ENCODE results near the gene CTU2. TPM values are rescaled to one million over a fixed set of nuclear protein-coding genes. Genes with fewer than 3 reads are reported as not detected.

CTU2 gene
- total RNA-seq, 1 experiment from 2014 or later, result 10.3 TPM

GRCh38 chr16:88711750-88712340 is 5.5 kb downstream of the CTU2 start:
- H3K4me3 ChIP-seq, result no peak overlapping the region
- peaks cover 5% of the 10 kb centered on the region; the same call in 1 of the 2 replicates for H3K36me3 ChIP-seq
- H3K27me3 ChIP-seq, result no peaks in the 10 kb centered on the region
- no peaks in the 10 kb centered on the region for H3K9me3 ChIP-seq (replicated peaks)
- H3K4me1 ChIP-seq, result no peaks in the 10 kb centered on the region; the same call in 1 of the 2 replicates
- no peak overlapping the region for H3K27ac ChIP-seq
- no peak for DNase-seq

- no peak overlapping the region for H3K27ac ChIP-seq
- H3K27me3 ChIP-seq, result no peaks in the 10 kb centered on the region
- H3K9me3 ChIP-seq (replicated peaks), result no peaks in the 10 kb centered on the region
- peaks cover 5% of the 10 kb centered on the region; the same call in 1 of the 2 replicates for H3K36me3 ChIP-seq
- H3K4me3 ChIP-seq, result no peak overlapping the region
- DNase-seq, result no peak
- no peaks in the 10 kb centered on the region for H3K4me1 ChIP-seq
These were observed 6.2 kb downstream of the CTU2 start for GRCh38 chr16:88712362-88712979.

- H3K27me3 ChIP-seq, result no peaks in the 10 kb centered on the region
- peaks cover 5% of the 10 kb centered on the region; the same call in 1 of the 2 replicates for H3K36me3 ChIP-seq
- H3K27ac ChIP-seq, result no peak overlapping the region
- no peak for DNase-seq
- no peaks in the 10 kb centered on the region for H3K9me3 ChIP-seq (replicated peaks)
- no peaks in the 10 kb centered on the region for H3K4me1 ChIP-seq
- H3K4me3 ChIP-seq, result no peak overlapping the region
These were observed 6.8 kb downstream of the CTU2 start for GRCh38 chr16:88713054-88713453.

GRCh38 chr16:88713568-88714419 is 7.5 kb downstream of the CTU2 start:
- Histone ChIP-seq H3K27ac (no peak overlapping the region), H3K4me1 (no peaks in the 10 kb centered on the region), H3K27me3 (no peaks in the 10 kb centered on the region), H3K9me3 (replicated peaks) (no peaks in the 10 kb centered on the region), H3K36me3 (peaks cover 8% of the 10 kb centered on the region; the same call in 1 of the 2 replicates), H3K4me3 (no peak overlapping the region)
- no peak for DNase-seq

- Histone ChIP-seq H3K27me3 (no peaks in the 10 kb centered on the region), H3K9me3 (replicated peaks) (no peaks in the 10 kb centered on the region), H3K27ac (no peak overlapping the region), H3K4me3 (no peak overlapping the region), H3K4me1 (no peaks in the 10 kb centered on the region), H3K36me3 (peaks cover 10% of the 10 kb centered on the region; the same call in 1 of the 2 replicates)
- DNase-seq, result no peak
These were observed 8.4 kb downstream of the CTU2 start for GRCh38 chr16:88714420-88715302.

- Histone ChIP-seq H3K27me3 (no peaks in the 10 kb centered on the region), H3K27ac (no peak overlapping the region), H3K9me3 (replicated peaks) (no peaks in the 10 kb centered on the region), H3K4me1 (no peaks in the 10 kb centered on the region), H3K36me3 (peaks cover 14% of the 10 kb centered on the region; the same call in 1 of the 2 replicates), H3K4me3 (no peak overlapping the region)
- DNase-seq, result no peak
These were observed 9.2 kb downstream of the CTU2 start for GRCh38 chr16:88715312-88716190.

GRCh38 chr16:88716201-88716600 is 9.9 kb downstream of the CTU2 start:
- Histone ChIP-seq H3K27ac (no peak overlapping the region), H3K4me3 (no peak overlapping the region), H3K9me3 (replicated peaks) (no peaks in the 10 kb centered on the region), H3K4me1 (no peaks in the 10 kb centered on the region), H3K27me3 (no peaks in the 10 kb centered on the region), H3K36me3 (peaks cover 14% of the 10 kb centered on the region; the same call in 1 of the 2 replicates)
- DNase-seq, result no peak

- Histone ChIP-seq H3K36me3 (peaks cover 14% of the 10 kb centered on the region; the same call in 1 of the 2 replicates), H3K4me1 (no peaks in the 10 kb centered on the region), H3K27me3 (no peaks in the 10 kb centered on the region), H3K9me3 (replicated peaks) (no peaks in the 10 kb centered on the region), H3K27ac (no peak overlapping the region), H3K4me3 (no peak overlapping the region)
- no peak for DNase-seq
These were observed 10.3 kb downstream of the CTU2 start for GRCh38 chr16:88716601-88717001.

GRCh38 chr16:88718178-88718577 is 11.9 kb downstream of the CTU2 start:
- Histone ChIP-seq H3K4me1 (no peaks in the 10 kb centered on the region), H3K9me3 (replicated peaks) (no peaks in the 10 kb centered on the region), H3K4me3 (no peak overlapping the region), H3K27ac (no peak overlapping the region), H3K36me3 (peaks cover 14% of the 10 kb centered on the region; the same call in 1 of the 2 replicates), H3K27me3 (no peaks in the 10 kb centered on the region)
- DNase-seq, result no peak

GRCh38 chr16:88719267-88719932 is 13.1 kb downstream of the CTU2 start:
- H3K9me3 ChIP-seq (replicated peaks), result no peaks in the 10 kb centered on the region
- no peak overlapping the region for H3K27ac ChIP-seq
- DNase-seq, result no peak
- H3K27me3 ChIP-seq, result no peaks in the 10 kb centered on the region
- no peak overlapping the region for H3K4me3 ChIP-seq
- H3K36me3 ChIP-seq, result peaks cover 14% of the 10 kb centered on the region; the same call in 1 of the 2 replicates
- no peaks in the 10 kb centered on the region for H3K4me1 ChIP-seq

GRCh38 chr16:88719933-88720296 is 13.6 kb downstream of the CTU2 start:
- Histone ChIP-seq H3K27me3 (no peaks in the 10 kb centered on the region), H3K36me3 (peaks cover 14% of the 10 kb centered on the region; the same call in 1 of the 2 replicates), H3K27ac (no peak overlapping the region), H3K4me3 (no peak overlapping the region), H3K4me1 (no peaks in the 10 kb centered on the region), H3K9me3 (replicated peaks) (no peaks in the 10 kb centered on the region)
- no peak for DNase-seq

- Histone ChIP-seq H3K27ac (no peak overlapping the region), H3K27me3 (no peaks in the 10 kb centered on the region), H3K4me3 (no peak overlapping the region)
These were observed 14.2 kb downstream of the CTU2 start for GRCh38 chr16:88720396-88720970.

GRCh38 chr16:88721236-88721635 is 14.9 kb downstream of the CTU2 start:
- no peak for DNase-seq
- H3K4me3 ChIP-seq, result no peak overlapping the region
- H3K36me3 ChIP-seq, result peaks cover 9% of the 10 kb centered on the region; the same call in 1 of the 2 replicates
- H3K27ac ChIP-seq, result no peak overlapping the region
- no peaks in the 10 kb centered on the region for H3K4me1 ChIP-seq
- H3K9me3 ChIP-seq (replicated peaks), result no peaks in the 10 kb centered on the region
- no peaks in the 10 kb centered on the region for H3K27me3 ChIP-seq

More at GRCh38 chr16:88720396-88720970, 14.2 kb downstream of the CTU2 start:
- Histone ChIP-seq H3K9me3 (replicated peaks) (no peaks in the 10 kb centered on the region), H3K4me1 (no peaks in the 10 kb centered on the region), H3K36me3 (peaks cover 13% of the 10 kb centered on the region; the same call in 1 of the 2 replicates)
- DNase-seq, result no peak
